Astrocyte (in vitro differentiated cells and primary cell): Measurements from ENCODE around the gene HASPIN. TPM values are rescaled to one million over a fixed set of nuclear protein-coding genes. Genes with fewer than 3 reads are reported as not detected.

ENCODE experiments used
- DNase-seq: peaks from one replicate; pipeline ENCODE4 v3.0.0-alpha.2; 2010; ENCODE audit warnings: low read depth
- FAIRE-seq: peaks from 2 replicates; lab custom pipeline; 2011; peaks lifted over from hg19 to GRCh38; lab: Jason Lieb, UNC
- H2AFZ ChIP-seq: 2 replicates; pipeline ENCODE4 v1.6.0; 2012; ENCODE audit warnings: low read depth, low read length, inconsistent platforms
- H3K27ac ChIP-seq: 2 replicates; pipeline ENCODE4 v1.5.1; 2011; ENCODE audit warnings: low read depth, low read length, inconsistent platforms
- H3K27me3 ChIP-seq: 2 replicates; pipeline ENCODE4 v1.6.0; 2011; ENCODE audit warnings: low read length, inconsistent platforms; ENCODE audit not compliant: insufficient read depth
- H3K36me3 ChIP-seq: 2 replicates; pipeline ENCODE4 v1.5.1; 2011; ENCODE audit warnings: low read length, inconsistent platforms; ENCODE audit not compliant: insufficient read depth
- H3K4me1 ChIP-seq: 2 replicates; pipeline ENCODE4 v1.5.1; 2011; ENCODE audit warnings: low read length, inconsistent platforms; ENCODE audit not compliant: insufficient read depth
- H3K4me2 ChIP-seq: 2 replicates; pipeline ENCODE4 v1.6.0; 2012; ENCODE audit warnings: low read length, inconsistent platforms
- H3K4me3 ChIP-seq: 2 replicates; pipeline ENCODE4 v1.5.1; 2011; ENCODE audit warnings: low read depth, mild to moderate bottlenecking, low read length, inconsistent platforms; ENCODE audit not compliant: insufficient read depth
- H3K79me2 ChIP-seq: 2 replicates; pipeline ENCODE4 v1.6.0; 2012; ENCODE audit warnings: mild to moderate bottlenecking, low read length, inconsistent platforms; ENCODE audit not compliant: insufficient read depth
- H3K9ac ChIP-seq: 2 replicates; pipeline ENCODE4 v1.6.0; 2012; ENCODE audit warnings: mild to moderate bottlenecking, low read length, inconsistent platforms
- H3K9me3 ChIP-seq: 2 replicates; pipeline ENCODE4 v1.5.1; 2012; ENCODE audit warnings: low read depth, mild to moderate bottlenecking, low read length, inconsistent platforms; ENCODE audit not compliant: insufficient read depth
- H4K20me1 ChIP-seq: 2 replicates; pipeline ENCODE4 v1.6.0; 2012; ENCODE audit warnings: low read length, inconsistent platforms; ENCODE audit not compliant: insufficient read depth
- H3K27ac Mint-ChIP-seq: one replicate; pipeline ENCODE4 v1.8.0; 2021; ENCODE audit warnings: mild to moderate bottlenecking, mixed read lengths; ENCODE audit not compliant: unreplicated experiment
- H3K27me3 Mint-ChIP-seq: one replicate; pipeline ENCODE4 v1.8.0; 2021; ENCODE audit warnings: low read depth, mixed read lengths; ENCODE audit not compliant: unreplicated experiment
- H3K36me3 Mint-ChIP-seq: one replicate; pipeline ENCODE4 v1.8.0; 2021; ENCODE audit warnings: low read depth, mixed read lengths; ENCODE audit not compliant: unreplicated experiment
- H3K4me1 Mint-ChIP-seq: one replicate; pipeline ENCODE4 v1.8.0; 2021; ENCODE audit warnings: low read depth, mixed read lengths; ENCODE audit not compliant: unreplicated experiment
- H3K4me3 Mint-ChIP-seq: one replicate; pipeline ENCODE4 v1.8.0; 2021; ENCODE audit warnings: mild to moderate bottlenecking, moderate library complexity, mixed read lengths; ENCODE audit not compliant: unreplicated experiment
- H3K9me3 Mint-ChIP-seq: one replicate; pipeline ENCODE4 v1.8.0; 2021; ENCODE audit warnings: mild to moderate bottlenecking, mixed read lengths; ENCODE audit not compliant: unreplicated experiment
- CTCF ChIP-seq: IDR thresholded peaks from 2 replicates; pipeline ENCODE4 v1.5.1; 2011; ENCODE audit warnings: low read depth, mild to moderate bottlenecking, inconsistent platforms, low read length, moderate library complexity; ENCODE audit not compliant: insufficient read depth
- EZH2 ChIP-seq: IDR thresholded peaks from 2 replicates; pipeline ENCODE4 v1.6.1; 2012; ENCODE audit warnings: mild to moderate bottlenecking, low read length, inconsistent platforms; ENCODE audit not compliant: insufficient read depth
- total RNA-seq: library from RNA; stranded (reverse); gene quantifications from 2 replicates; pipeline ENCODE4 v1.2.1, GENCODE V29; 2021

Gene HASPIN
- total RNA-seq, 1 donor from 2014 or later = 2.4 TPM

- Histone ChIP-seq H3K4me2 (no peak overlapping the region), H3K36me3 (no peaks in the 10 kb centered on the region), H3K4me3 (no peak overlapping the region), H3K4me1 (peaks cover 10% of the 10 kb centered on the region), H4K20me1 (no peaks in the 10 kb centered on the region), H2AFZ (no peak overlapping the region), H3K27ac (no peak overlapping the region), H3K27me3 (peaks cover 10% of the 10 kb centered on the region), H3K79me2 (no peaks in the 10 kb centered on the region), H3K9me3 (no peaks in the 10 kb centered on the region), H3K9ac (no peak overlapping the region)
- no peaks in the 10 kb centered on the region for H3K9me3 Mint-ChIP-seq
- DNase-seq (no peak), FAIRE-seq (no peak)
- no peak overlapping the region for H3K4me3 Mint-ChIP-seq
- H3K27me3 Mint-ChIP-seq = peaks cover 17% of the 10 kb centered on the region
- no peak overlapping the region for H3K27ac Mint-ChIP-seq
- peaks cover 7% of the 10 kb centered on the region for H3K36me3 Mint-ChIP-seq
- peaks cover 11% of the 10 kb centered on the region for H3K4me1 Mint-ChIP-seq
- TF ChIP-seq CTCF (no peak), EZH2 (no peak)
Measured at GRCh38 chr17:3679531-3680126, 44.1 kb upstream of the HASPIN start.

GRCh38 chr17:3681057-3681456 is 42.6 kb upstream of the HASPIN start:
- Histone ChIP-seq H3K27ac (no peak overlapping the region), H3K9me3 (no peaks in the 10 kb centered on the region), H3K79me2 (no peaks in the 10 kb centered on the region), H3K9ac (no peak overlapping the region), H2AFZ (no peak overlapping the region), H3K4me1 (peaks cover 10% of the 10 kb centered on the region), H3K27me3 (peaks cover 15% of the 10 kb centered on the region), H3K36me3 (no peaks in the 10 kb centered on the region), H3K4me2 (no peak overlapping the region), H4K20me1 (no peaks in the 10 kb centered on the region), H3K4me3 (no peak overlapping the region)
- Mint-ChIP-seq H3K9me3 (no peaks in the 10 kb centered on the region), H3K27ac (no peak overlapping the region), H3K4me3 (no peak overlapping the region), H3K27me3 (peaks cover 17% of the 10 kb centered on the region), H3K36me3 (peaks cover 4% of the 10 kb centered on the region), H3K4me1 (peaks cover 11% of the 10 kb centered on the region)
- DNase-seq = no peak
- no peak for FAIRE-seq
- TF ChIP-seq CTCF (no peak), EZH2 (no peak)

GRCh38 chr17:3681565-3681964 is 42.1 kb upstream of the HASPIN start:
- no peak overlapping the region for H2AFZ ChIP-seq
- no peak overlapping the region for H3K27ac ChIP-seq
- Mint-ChIP-seq H3K27me3 (peaks cover 13% of the 10 kb centered on the region), H3K4me1 (peaks cover 11% of the 10 kb centered on the region), H3K36me3 (peaks cover 4% of the 10 kb centered on the region), H3K4me3 (no peak overlapping the region), H3K9me3 (no peaks in the 10 kb centered on the region), H3K27ac (no peak overlapping the region)
- no peaks in the 10 kb centered on the region for H3K36me3 ChIP-seq
- H3K27me3 ChIP-seq = peaks cover 15% of the 10 kb centered on the region
- no peak overlapping the region for H3K4me2 ChIP-seq
- no peak overlapping the region for H3K9ac ChIP-seq
- no peak for FAIRE-seq
- peaks cover 10% of the 10 kb centered on the region for H3K4me1 ChIP-seq
- no peaks in the 10 kb centered on the region for H3K79me2 ChIP-seq
- no peak for DNase-seq
- H4K20me1 ChIP-seq = no peaks in the 10 kb centered on the region
- no peak overlapping the region for H3K4me3 ChIP-seq
- TF ChIP-seq EZH2 (no peak), CTCF (no peak)
- no peaks in the 10 kb centered on the region for H3K9me3 ChIP-seq
